ENCODE data around the gene ARHGAP10.

DNA sequence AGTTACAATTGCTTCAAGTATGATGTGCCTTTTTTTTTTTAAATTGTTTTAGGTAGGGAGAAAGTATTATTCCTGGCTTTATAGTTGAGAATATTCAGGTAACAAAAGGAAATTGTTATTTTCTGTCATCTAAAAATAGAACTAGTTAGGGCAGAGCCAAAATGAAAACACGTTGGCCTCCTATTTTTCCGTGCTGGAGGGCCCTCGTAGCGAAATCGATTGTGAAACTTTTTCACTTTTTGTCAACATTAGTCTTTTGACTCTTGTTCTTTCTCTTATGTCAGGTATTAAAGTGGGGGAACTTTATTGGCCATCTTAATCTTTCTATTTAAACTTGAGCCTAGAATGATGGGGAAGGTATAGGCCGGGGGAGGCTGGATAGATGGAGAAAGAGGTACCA, 104.9 kb downstream of the ARHGAP10 start:
- TF ChIP-seq, protein P1, sequence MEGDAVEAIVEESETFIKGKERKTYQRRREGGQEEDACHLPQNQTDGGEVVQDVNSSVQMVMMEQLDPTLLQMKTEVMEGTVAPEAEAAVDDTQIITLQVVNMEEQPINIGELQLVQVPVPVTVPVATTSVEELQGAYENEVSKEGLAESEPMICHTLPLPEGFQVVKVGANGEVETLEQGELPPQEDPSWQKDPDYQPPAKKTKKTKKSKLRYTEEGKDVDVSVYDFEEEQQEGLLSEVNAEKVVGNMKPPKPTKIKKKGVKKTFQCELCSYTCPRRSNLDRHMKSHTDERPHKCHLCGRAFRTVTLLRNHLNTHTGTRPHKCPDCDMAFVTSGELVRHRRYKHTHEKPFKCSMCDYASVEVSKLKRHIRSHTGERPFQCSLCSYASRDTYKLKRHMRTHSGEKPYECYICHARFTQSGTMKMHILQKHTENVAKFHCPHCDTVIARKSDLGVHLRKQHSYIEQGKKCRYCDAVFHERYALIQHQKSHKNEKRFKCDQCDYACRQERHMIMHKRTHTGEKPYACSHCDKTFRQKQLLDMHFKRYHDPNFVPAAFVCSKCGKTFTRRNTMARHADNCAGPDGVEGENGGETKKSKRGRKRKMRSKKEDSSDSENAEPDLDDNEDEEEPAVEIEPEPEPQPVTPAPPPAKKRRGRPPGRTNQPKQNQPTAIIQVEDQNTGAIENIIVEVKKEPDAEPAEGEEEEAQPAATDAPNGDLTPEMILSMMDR (IDR thresholded peaks at IDR 0.05): no peak
- TF ChIP-seq EZH2 (IDR thresholded peaks at IDR 0.05) (no peak), EZH2phosphoT487 (IDR thresholded peaks at IDR 0.05) (no peak)

Data from neural progenitor cell (in vitro differentiated cells).